ENCODE data around the gene FUT7.

DNA sequence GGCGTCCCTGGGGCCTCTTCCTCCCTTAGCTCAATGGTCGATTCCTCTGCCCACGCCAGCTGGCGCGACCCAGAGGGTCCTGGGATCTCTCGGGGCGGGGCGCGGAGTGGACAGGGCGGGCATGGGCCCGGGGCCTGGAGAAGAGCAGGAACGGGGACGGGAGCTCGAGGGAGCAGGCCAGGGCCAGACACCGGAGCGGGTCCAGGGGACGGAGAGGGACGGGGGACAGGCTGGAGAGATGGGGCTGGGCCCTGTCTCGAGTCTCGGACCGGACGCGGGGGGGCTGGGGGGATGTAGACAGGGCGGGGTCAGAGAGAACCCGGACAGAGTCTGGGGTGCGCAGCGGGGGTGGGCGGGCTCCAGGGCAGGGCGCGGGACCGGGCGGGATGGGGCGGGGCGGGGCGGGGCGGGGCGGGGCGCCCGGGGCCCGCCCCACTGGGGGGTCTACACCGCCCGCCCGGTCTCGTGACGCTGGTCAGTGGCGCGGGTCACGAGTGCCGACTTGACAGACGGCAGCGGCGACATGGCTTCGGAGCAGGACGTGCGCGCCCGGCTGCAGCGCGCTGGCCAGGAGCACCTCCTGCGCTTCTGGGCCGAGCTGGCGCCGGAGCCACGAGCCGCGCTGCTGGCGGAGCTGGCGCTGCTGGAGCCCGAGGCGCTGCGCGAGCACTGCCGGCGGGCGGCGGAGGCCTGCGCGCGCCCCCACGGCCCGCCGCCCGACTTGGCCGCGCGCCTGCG lies 45.3 kb upstream of the FUT7 start, which contains the start of gene UAP1L1:
- TF ChIP-seq CTCF (IDR thresholded peaks at IDR 0.05; ENCODE audit: low read length), result no peak
- no peak for TF ChIP-seq EZH2 (IDR thresholded peaks at IDR 0.05; ENCODE audit: borderline replicate concordance, low read length)
